Stomach (tissue), 9 donors: ENCODE measurements around the gene TMEM42. TPM values are rescaled to one million over a fixed set of nuclear protein-coding genes. Genes with fewer than 3 reads are reported as not detected.

Source experiments
- DNase-seq, 2 donors: peaks; one replicate each; pipeline versions ENCODE4 v3.0.0 to v3.0.0-alpha.2; 2013 to 2019
- H3K27ac ChIP-seq, 5 donors: fragments of 200-600 bp in 4 of 5; sonication (generic) in 4 of 5; one replicate each; pipeline ENCODE4 v1.5.1; 2013 to 2019; ENCODE audit warnings: mild to moderate bottlenecking in 1 of 5, moderate library complexity in 1 of 5
- H3K27me3 ChIP-seq, 3 donors: fragments of 200-600 bp; sonication (generic); one replicate each; pipeline ENCODE4 v1.5.1; 2017 to 2019; ENCODE audit warnings: mixed run types in 1 of 3
- H3K36me3 ChIP-seq, 4 donors: fragments of 200-600 bp; sonication (generic); 1 replicate in 3 of 4; 2 replicates in 1 of 4; pipeline ENCODE4 v1.5.1; 2016 to 2019
- H3K4me1 ChIP-seq, 4 donors: fragments of 200-600 bp; sonication (generic); one replicate each; pipeline ENCODE4 v1.5.1; 2016 to 2019
- H3K4me3 ChIP-seq, 4 donors: fragments of 200-600 bp; sonication (generic) in 3 of 4; one replicate each; pipeline ENCODE4 v1.5.1; 2016 to 2019; ENCODE audit warnings: mild to moderate bottlenecking in 1 of 4
- H3K9me3 ChIP-seq, 4 donors: fragments of 200-600 bp; sonication (generic); one replicate each; pipeline ENCODE4 v1.5.1; 2016 to 2019
- CTCF ChIP-seq, 7 experiments: fragments of 450-650 bp in 4 of 7; fragments of 200-600 bp in 3 of 7; sonication (generic) in 3 of 7; IDR thresholded peaks; one replicate each; pipeline ENCODE4 v1.5.1; 2016 to 2019; ENCODE audit warnings: antibody characterized with exemption in 7 of 7, control low read depth in 2 of 7, mild to moderate bottlenecking in 1 of 7
- EP300 ChIP-seq: sonication (generic); formaldehyde crosslinking; IDR thresholded peaks from one replicate; pipeline ENCODE4 v1.6.1; 2017; ENCODE audit warnings: antibody characterized with exemption
- POLR2A ChIP-seq, 4 donors: fragments of 450-650 bp; IDR thresholded peaks; one replicate each; pipeline ENCODE4 v1.6.1; 2016; ENCODE audit warnings: antibody characterized with exemption in 4 of 4, control low read depth in 2 of 4, mild to moderate bottlenecking in 1 of 4, moderate library complexity in 1 of 4
- POLR2AphosphoS5 ChIP-seq, 3 donors: sonication (generic); formaldehyde crosslinking; IDR thresholded peaks; one replicate each; pipeline ENCODE4 v1.6.1; 2016; ENCODE audit warnings: antibody characterized with exemption in 3 of 3
- WGBS, 5 donors: extraction: QIAGEN DNeasy Blood & Tissue Kit in 3 of 5; methylation state at CpG; one replicate each; pipeline versions ENCODE4 v1.1.5 to v1.1.7; 2013 to 2018; 5-methylcytosine and 5-hydroxymethylcytosine counted together
- intact Hi-C: fragments of 100-400 bp; cut with DNase I; formaldehyde crosslinking; loops from one replicate; pipeline ENCODE4 v1.15.1; 2023; ENCODE audit warnings: low total_unique reads
- polyA plus RNA-seq, 3 donors: library from polyadenylated mRNA; stranded (reverse); fragments of 200-250 nt; gene quantifications; one replicate each; pipeline ENCODE4 v1.2.3, GENCODE V29; 2013
- total RNA-seq, 5 donors: library from RNA; depleted of rRNA; stranded (reverse); fragments of >200 nt; gene quantifications; one replicate each; pipeline versions ENCODE4 v1.1.0 to v1.2.3, GENCODE V29; 2014 to 2016
- donor health status: healthy with polysubstance abuse.
- donor health status: Bipolar disorder and iron deficiency.
- donor health status: healthy.

Gene TMEM42
- total and polyA plus RNA-seq, 8 donors, result 7.2 to 21.4 (median 17.2) TPM

DNA sequence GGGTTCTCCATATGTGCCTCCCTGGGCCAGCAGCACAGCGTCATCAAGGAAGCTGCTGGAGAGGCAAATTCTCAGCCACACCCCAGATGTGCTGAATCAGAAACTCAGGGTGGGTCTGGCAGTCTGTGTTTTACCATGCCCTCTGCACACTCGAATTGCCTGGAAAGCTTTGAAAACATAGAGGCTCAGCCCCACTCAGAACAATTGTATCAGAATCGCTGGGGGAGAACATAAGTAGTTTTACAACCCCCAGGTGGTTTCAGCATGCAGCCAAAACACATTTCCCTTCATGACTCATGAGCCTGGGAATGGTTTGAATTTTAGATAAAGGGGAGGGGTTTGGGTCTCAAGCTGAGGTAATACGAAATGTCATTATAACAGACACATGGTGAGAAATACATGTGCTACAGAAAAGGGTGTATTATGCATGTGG, 22.3 kb downstream of the TMEM42 start:
- Histone ChIP-seq H3K27ac (peak overlapping the region in 1 of 5 donors; percentile 27), H3K9me3 (peaks cover 0 to 4% (median 2%) of the 10 kb centered on the region in 4 donors), H3K4me3 (no peak overlapping the region), H3K36me3 (no peaks in the 10 kb centered on the region), H3K4me1 (peaks cover 0 to 8% (median 0%) of the 10 kb centered on the region in 4 donors), H3K27me3 (peaks cover 0 to 23% (median 0%) of the 10 kb centered on the region in 3 donors)
- intact Hi-C loops, result no loop called here
- TF ChIP-seq CTCF (IDR thresholded peaks at IDR 0.05) (no peak), POLR2AphosphoS5 (IDR thresholded peaks at IDR 0.05) (no peak), POLR2A (IDR thresholded peaks at IDR 0.05) (no peak), EP300 (no peak)
- 23 to 53% (median 39%) methylated on average over 4 of the region's 4 CpGs for WGBS, 5 donors
- DNase-seq, result peak in 1 of 2 donors; percentile 22

- H3K36me3 ChIP-seq, result no peaks in the 10 kb centered on the region
- peaks cover 0 to 23% (median 0%) of the 10 kb centered on the region in 3 donors for H3K27me3 ChIP-seq
- intact Hi-C loops, result no loop called here
- no peak overlapping the region for H3K4me3 ChIP-seq
- peaks cover 0 to 8% (median 0%) of the 10 kb centered on the region in 4 donors for H3K4me1 ChIP-seq
- H3K27ac ChIP-seq, result no peak overlapping the region
- WGBS, 5 donors, result 43 to 63% (median 59%) methylated on average over 4 of the region's 4 CpGs
- DNase-seq, result peak in 1 of 2 donors; percentile 14
- peaks cover 0 to 4% (median 2%) of the 10 kb centered on the region in 4 donors for H3K9me3 ChIP-seq
- TF ChIP-seq POLR2A (IDR thresholded peaks at IDR 0.05) (no peak), EP300 (no peak), CTCF (IDR thresholded peaks at IDR 0.05) (no peak), POLR2AphosphoS5 (IDR thresholded peaks at IDR 0.05) (no peak)
These were observed 23.9 kb downstream of the TMEM42 start for GRCh38 chr3:44885618-44886017.

DNA sequence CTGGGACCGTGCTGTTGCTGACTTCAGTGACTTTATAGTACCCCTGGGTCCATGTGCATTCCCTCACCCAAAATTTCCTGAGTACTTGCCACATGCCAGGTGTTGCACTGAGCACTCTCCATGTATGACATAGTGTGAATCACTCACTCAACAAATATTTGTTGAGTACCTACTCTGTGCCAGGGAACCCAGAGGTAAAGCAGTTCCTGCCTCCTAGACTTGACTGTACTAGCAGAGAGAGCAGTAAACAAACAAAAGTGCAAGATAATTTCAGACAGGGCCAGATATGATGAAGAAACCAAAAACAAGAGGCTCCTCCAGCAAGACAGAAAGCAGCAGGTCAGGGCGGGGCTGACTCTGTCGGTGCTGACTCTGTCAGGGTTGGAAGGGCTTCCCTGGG, 24.8 kb downstream of the TMEM42 start:
- no peaks in the 10 kb centered on the region for H3K36me3 ChIP-seq
- 64 to 75% (median 71%) methylated on average over 3 of the region's 3 CpGs for WGBS, 5 donors
- H3K27ac ChIP-seq, result no peak overlapping the region
- H3K4me1 ChIP-seq, result peaks cover 0 to 8% (median 0%) of the 10 kb centered on the region in 4 donors
- DNase-seq, result no peak
- intact Hi-C loops, result no loop called here
- TF ChIP-seq POLR2AphosphoS5 (IDR thresholded peaks at IDR 0.05), result no peak
- TF ChIP-seq CTCF (IDR thresholded peaks at IDR 0.05), result no peak
- no peak for TF ChIP-seq EP300
- TF ChIP-seq POLR2A (IDR thresholded peaks at IDR 0.05), result no peak
- H3K9me3 ChIP-seq, result peaks cover 0 to 4% (median 2%) of the 10 kb centered on the region in 4 donors
- no peak overlapping the region for H3K4me3 ChIP-seq
- peaks cover 0 to 23% (median 0%) of the 10 kb centered on the region in 3 donors for H3K27me3 ChIP-seq

GRCh38 chr3:44887101-44887500, 25.4 kb downstream of the TMEM42 start:
- TF ChIP-seq EP300 (no peak), CTCF (IDR thresholded peaks at IDR 0.05) (no peak), POLR2A (IDR thresholded peaks at IDR 0.05) (no peak), POLR2AphosphoS5 (IDR thresholded peaks at IDR 0.05) (no peak)
- peaks cover 0 to 8% (median 0%) of the 10 kb centered on the region in 4 donors for H3K4me1 ChIP-seq
- H3K36me3 ChIP-seq, result no peaks in the 10 kb centered on the region
- H3K27ac ChIP-seq, result no peak overlapping the region
- 66 to 72% (median 71%) methylated on average over 7 of the region's 7 CpGs for WGBS, 5 donors
- peaks cover 0 to 23% (median 0%) of the 10 kb centered on the region in 3 donors for H3K27me3 ChIP-seq
- H3K4me3 ChIP-seq, result no peak overlapping the region
- intact Hi-C loops, result no loop called here
- peaks cover 0 to 4% (median 2%) of the 10 kb centered on the region in 4 donors for H3K9me3 ChIP-seq
- no peak for DNase-seq
